ENCODE measurements around the gene NAA15.
"Not testable (repeated sequence)": the region's sequence is repeated elsewhere in the genome, so short reads cannot be mapped to it uniquely, and the experiment has no call there.

DNA sequence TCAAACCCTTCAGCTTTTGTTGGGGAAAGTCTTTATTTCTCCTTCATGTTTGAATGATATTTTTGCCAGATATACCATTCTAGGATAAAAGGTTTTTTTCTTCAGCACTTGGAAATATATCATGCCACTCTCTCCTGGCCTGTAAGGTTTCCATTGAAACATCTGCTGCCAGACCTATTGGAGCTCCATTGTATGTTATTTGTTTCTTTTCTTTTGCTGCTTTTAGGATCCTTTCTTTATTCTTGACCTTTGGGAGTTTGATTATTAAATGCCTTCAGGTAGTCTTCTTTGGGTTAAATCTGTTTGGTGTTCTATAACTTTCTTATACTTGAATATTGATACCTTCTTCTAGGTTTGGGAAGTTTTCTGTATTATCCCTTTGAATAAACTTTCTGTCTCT lies 167.5 kb downstream of the NAA15 start:
- TF ChIP-seq, protein P1, sequence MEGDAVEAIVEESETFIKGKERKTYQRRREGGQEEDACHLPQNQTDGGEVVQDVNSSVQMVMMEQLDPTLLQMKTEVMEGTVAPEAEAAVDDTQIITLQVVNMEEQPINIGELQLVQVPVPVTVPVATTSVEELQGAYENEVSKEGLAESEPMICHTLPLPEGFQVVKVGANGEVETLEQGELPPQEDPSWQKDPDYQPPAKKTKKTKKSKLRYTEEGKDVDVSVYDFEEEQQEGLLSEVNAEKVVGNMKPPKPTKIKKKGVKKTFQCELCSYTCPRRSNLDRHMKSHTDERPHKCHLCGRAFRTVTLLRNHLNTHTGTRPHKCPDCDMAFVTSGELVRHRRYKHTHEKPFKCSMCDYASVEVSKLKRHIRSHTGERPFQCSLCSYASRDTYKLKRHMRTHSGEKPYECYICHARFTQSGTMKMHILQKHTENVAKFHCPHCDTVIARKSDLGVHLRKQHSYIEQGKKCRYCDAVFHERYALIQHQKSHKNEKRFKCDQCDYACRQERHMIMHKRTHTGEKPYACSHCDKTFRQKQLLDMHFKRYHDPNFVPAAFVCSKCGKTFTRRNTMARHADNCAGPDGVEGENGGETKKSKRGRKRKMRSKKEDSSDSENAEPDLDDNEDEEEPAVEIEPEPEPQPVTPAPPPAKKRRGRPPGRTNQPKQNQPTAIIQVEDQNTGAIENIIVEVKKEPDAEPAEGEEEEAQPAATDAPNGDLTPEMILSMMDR (IDR thresholded peaks at IDR 0.05), result not testable (repeated sequence)
- TF ChIP-seq POLR2A (IDR thresholded peaks at IDR 0.05), result not testable (repeated sequence)
